ENCODE results near the gene BDKRB1. TPM values are rescaled to one million over a fixed set of nuclear protein-coding genes. Genes with fewer than 3 reads are reported as not detected.
A peak's percentile ranks its signal among the peaks of the same experiment; 100 is the strongest.

BDKRB1 gene
- total RNA-seq, 2 experiments from 2014 or later = not detected

DNA sequence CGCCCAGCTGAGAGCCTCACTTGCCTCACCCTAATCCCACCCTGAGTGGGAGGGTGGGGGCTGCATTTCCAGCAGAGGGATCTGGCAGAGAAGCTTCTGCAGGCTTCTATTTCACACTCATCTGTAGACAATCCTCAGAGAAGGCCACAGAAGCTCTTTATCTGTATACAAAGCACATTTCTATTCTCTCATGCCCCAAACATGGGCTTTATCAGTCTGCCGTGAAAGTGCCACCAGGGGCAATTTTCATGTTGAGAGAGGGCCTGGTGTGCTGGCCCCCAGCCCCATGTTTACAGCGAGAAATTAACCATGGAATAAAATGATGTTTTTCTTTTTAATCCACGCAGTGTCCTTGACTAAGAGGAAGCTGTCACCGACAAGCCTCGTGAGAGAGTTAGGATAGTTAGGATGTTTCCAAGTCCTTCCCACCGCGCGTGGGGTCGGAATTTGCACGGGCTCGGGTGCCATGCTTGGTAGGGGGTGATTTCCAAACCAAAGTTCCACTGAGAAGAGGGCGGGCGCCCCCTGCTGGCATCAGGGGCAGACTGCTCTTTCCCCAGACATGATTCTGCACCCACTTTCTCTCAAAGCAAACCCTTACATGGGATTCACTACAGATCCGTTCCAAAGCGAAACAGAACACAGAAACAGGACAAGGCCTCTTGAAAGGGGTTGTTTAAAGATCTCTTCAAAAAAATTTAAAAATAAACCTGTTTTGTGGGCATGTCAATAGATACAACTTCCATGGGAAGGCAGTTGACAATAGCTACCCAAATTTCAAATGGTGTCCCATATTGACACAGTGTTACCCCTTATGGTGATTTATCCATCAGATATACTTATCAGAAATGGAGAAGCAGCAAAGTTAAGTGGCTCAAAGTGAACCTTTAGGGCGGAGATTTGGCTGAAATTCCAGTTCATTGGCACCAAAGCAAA is 19.4 kb downstream of the BDKRB1 start:
- TF ChIP-seq CTCF (IDR thresholded peaks at IDR 0.05) = peak; percentile 96
- POLR2A ChIA-PET = no interaction called here

DNA sequence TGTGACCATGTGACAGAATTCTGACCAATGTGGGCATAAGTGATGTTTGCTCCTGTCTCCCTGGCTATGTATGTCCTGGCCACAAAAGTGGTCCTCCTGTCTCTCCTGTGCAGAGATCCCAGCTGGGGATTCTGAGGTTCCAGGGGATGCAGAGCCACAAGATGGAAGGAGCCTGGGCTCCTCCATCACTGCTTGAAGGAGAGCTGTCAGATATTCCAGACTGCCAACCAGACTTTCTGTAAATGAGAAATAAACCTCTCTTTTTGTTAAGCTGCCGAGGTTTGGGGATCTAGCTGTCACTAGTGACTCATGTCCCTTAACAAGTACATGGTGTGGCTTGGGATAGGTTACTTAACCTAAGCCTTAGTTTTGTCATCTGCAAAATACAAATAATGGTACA is 21.9 kb downstream of the BDKRB1 start:
- Mint-ChIP-seq H3K27me3 (peaks cover 1% of the 10 kb centered on the region), H3K9me3 (peaks cover 6% of the 10 kb centered on the region), H3K4me1 (ENCODE audit: low read depth) (peaks cover 2% of the 10 kb centered on the region), H3K4me3 (no peak overlapping the region), H3K27ac (no peak overlapping the region), H3K36me3 (ENCODE audit: low read depth) (no peaks in the 10 kb centered on the region)
- TF ChIP-seq CTCF (IDR thresholded peaks at IDR 0.05) = no peak
- ATAC-seq (no peak), DNase-seq (no peak)
- ChIA-PET POLR2A (no interaction called here), CTCF (interaction anchor here (1.4 to 6.8 kb wide), 3 partner anchors 14 to 176 kb away, joined by 3 to 75 read pairs (median 5); no protein-coding TSS in a partner anchor)
- intact Hi-C loops (cut with micrococcal nuclease) = no loop called here

More for the DNA sequence above, 19.4 kb downstream of the BDKRB1 start:
- DNase-seq (peak; percentile 78), ATAC-seq (peak; percentile 60)
- Mint-ChIP-seq H3K9me3 (peaks cover 6% of the 10 kb centered on the region), H3K27me3 (peaks cover 1% of the 10 kb centered on the region), H3K4me3 (no peak overlapping the region), H3K4me1 (ENCODE audit: low read depth) (peaks cover 2% of the 10 kb centered on the region), H3K27ac (no peak overlapping the region), H3K36me3 (ENCODE audit: low read depth) (no peaks in the 10 kb centered on the region)
- CTCF ChIA-PET = interaction anchor here (0.6 to 6.8 kb wide), 22 partner anchors 10 to 715 kb away, joined by 3 to 75 read pairs (median 4); no protein-coding TSS in a partner anchor
- intact Hi-C loops (cut with micrococcal nuclease) = loop anchor here (2.0 kb wide), 1 partner anchor 175 kb away; no protein-coding TSS in a partner anchor

GRCh38 chr14:96279564-96279963 is 23.6 kb downstream of the BDKRB1 start:
- TF ChIP-seq CTCF (IDR thresholded peaks at IDR 0.05) = no peak
- no peak for ATAC-seq
- ChIA-PET CTCF (interaction anchor here (6.8 kb wide), 1 partner anchor 178 kb away, joined by 75 read pairs; no protein-coding TSS in a partner anchor), POLR2A (interaction anchor here (1.0 kb wide), 1 partner anchor 17 kb away, joined by 3 read pairs; no protein-coding TSS in a partner anchor)
- Mint-ChIP-seq H3K4me1 (ENCODE audit: low read depth) (peaks cover 2% of the 10 kb centered on the region), H3K27me3 (peaks cover 1% of the 10 kb centered on the region), H3K4me3 (no peak overlapping the region), H3K36me3 (ENCODE audit: low read depth) (peaks cover 2% of the 10 kb centered on the region), H3K9me3 (peaks cover 6% of the 10 kb centered on the region), H3K27ac (no peak overlapping the region)
- intact Hi-C loops (cut with micrococcal nuclease) = no loop called here
- no peak for DNase-seq

DNA sequence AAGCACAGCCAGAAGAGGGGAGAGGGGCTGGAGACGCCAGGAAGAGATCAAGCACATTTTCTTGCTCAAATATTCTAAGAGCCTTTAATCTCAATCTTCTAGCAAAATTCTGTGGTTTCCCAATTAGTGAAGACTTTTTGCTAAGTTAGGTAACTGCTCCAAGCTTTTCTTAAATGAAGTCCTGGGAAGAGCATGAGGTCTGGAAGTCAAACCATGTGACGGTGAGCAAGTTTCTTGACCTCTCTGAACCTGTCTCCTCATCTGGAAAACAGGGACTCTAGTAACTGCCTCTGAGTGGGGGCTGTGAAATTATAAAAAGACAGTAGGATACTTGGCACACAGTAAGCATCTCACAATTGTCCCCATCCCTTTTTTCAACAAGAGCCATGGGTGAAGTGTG is 24.1 kb downstream of the BDKRB1 start:
- Mint-ChIP-seq H3K4me3 (no peak overlapping the region), H3K9me3 (peaks cover 6% of the 10 kb centered on the region), H3K36me3 (ENCODE audit: low read depth) (peaks cover 2% of the 10 kb centered on the region), H3K27ac (no peak overlapping the region), H3K27me3 (peaks cover 1% of the 10 kb centered on the region), H3K4me1 (ENCODE audit: low read depth) (peaks cover 2% of the 10 kb centered on the region)
- ATAC-seq (no peak), DNase-seq (no peak)
- no peak for TF ChIP-seq CTCF (IDR thresholded peaks at IDR 0.05)
- ChIA-PET CTCF (interaction anchor here (6.8 kb wide), 1 partner anchor 178 kb away, joined by 75 read pairs; no protein-coding TSS in a partner anchor), POLR2A (interaction anchor here (1.0 kb wide), 1 partner anchor 16 kb away, joined by 3 read pairs; no protein-coding TSS in a partner anchor)
- intact Hi-C loops (cut with micrococcal nuclease) = no loop called here

DNA sequence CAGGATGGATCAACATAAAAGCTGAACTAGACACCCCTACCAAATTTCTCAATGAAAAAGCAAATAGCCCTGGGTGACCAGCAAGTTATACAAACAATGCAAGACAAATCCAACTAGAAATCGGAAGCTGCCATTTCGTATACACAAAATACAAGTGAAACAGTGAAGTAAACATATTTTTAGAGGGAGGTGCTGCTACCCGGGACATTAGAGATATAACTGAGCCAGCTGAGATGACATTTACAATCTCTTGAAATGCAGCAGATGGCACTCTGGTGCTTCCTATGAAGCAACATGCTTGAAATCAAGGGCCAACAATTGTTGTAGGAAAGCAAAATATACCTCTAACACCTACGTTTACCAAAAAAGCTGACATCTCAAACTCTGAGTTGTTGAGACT is 25.5 kb downstream of the BDKRB1 start:
- H3K27ac Mint-ChIP-seq = no peak overlapping the region
- H3K9me3 Mint-ChIP-seq = peaks cover 6% of the 10 kb centered on the region
- H3K36me3 Mint-ChIP-seq (ENCODE audit: low read depth) = peaks cover 6% of the 10 kb centered on the region
- H3K4me3 Mint-ChIP-seq = no peak overlapping the region
- intact Hi-C loops (cut with micrococcal nuclease) = no loop called here
- CTCF ChIA-PET = interaction anchor here (1.3 kb wide), 1 partner anchor 181 kb away, joined by 6 read pairs; no protein-coding TSS in a partner anchor
- ATAC-seq (no peak), DNase-seq (no peak)
- TF ChIP-seq CTCF (IDR thresholded peaks at IDR 0.05) = no peak
- POLR2A ChIA-PET = no interaction called here
- H3K27me3 Mint-ChIP-seq = no peaks in the 10 kb centered on the region
- no peaks in the 10 kb centered on the region for H3K4me1 Mint-ChIP-seq (ENCODE audit: low read depth)
